ENCODE measurements around the gene SLAMF7. TPM values are rescaled to one million over a fixed set of nuclear protein-coding genes. Genes with fewer than 3 reads are reported as not detected.
A peak's percentile ranks its signal among the peaks of the same experiment; 100 is the strongest.

The SLAMF7 gene
- total and polyA plus RNA-seq, 2 experiments from 2014 or later = 0.11 TPM; not detected in 1

DNA sequence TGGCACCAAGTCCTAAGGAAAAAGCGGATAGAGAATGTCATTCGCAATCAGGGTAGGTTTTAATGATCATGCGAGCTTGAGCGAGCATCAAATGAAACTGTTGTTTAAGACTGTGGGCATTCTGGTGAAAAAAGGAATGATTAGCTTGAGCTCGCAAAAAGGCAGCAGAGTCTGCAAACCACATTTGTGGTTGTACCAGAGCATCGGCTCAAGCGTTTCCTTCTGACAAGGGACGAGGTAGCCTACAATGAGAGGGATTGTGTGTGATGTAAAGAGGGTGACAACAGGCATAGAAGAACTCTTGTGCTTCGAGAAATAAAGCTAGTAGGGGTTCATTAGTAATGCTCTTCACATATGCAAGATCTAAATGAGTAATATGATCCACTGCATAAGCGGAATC, 16.3 kb upstream of the SLAMF7 start (continued):
- TF ChIP-seq, protein P1, sequence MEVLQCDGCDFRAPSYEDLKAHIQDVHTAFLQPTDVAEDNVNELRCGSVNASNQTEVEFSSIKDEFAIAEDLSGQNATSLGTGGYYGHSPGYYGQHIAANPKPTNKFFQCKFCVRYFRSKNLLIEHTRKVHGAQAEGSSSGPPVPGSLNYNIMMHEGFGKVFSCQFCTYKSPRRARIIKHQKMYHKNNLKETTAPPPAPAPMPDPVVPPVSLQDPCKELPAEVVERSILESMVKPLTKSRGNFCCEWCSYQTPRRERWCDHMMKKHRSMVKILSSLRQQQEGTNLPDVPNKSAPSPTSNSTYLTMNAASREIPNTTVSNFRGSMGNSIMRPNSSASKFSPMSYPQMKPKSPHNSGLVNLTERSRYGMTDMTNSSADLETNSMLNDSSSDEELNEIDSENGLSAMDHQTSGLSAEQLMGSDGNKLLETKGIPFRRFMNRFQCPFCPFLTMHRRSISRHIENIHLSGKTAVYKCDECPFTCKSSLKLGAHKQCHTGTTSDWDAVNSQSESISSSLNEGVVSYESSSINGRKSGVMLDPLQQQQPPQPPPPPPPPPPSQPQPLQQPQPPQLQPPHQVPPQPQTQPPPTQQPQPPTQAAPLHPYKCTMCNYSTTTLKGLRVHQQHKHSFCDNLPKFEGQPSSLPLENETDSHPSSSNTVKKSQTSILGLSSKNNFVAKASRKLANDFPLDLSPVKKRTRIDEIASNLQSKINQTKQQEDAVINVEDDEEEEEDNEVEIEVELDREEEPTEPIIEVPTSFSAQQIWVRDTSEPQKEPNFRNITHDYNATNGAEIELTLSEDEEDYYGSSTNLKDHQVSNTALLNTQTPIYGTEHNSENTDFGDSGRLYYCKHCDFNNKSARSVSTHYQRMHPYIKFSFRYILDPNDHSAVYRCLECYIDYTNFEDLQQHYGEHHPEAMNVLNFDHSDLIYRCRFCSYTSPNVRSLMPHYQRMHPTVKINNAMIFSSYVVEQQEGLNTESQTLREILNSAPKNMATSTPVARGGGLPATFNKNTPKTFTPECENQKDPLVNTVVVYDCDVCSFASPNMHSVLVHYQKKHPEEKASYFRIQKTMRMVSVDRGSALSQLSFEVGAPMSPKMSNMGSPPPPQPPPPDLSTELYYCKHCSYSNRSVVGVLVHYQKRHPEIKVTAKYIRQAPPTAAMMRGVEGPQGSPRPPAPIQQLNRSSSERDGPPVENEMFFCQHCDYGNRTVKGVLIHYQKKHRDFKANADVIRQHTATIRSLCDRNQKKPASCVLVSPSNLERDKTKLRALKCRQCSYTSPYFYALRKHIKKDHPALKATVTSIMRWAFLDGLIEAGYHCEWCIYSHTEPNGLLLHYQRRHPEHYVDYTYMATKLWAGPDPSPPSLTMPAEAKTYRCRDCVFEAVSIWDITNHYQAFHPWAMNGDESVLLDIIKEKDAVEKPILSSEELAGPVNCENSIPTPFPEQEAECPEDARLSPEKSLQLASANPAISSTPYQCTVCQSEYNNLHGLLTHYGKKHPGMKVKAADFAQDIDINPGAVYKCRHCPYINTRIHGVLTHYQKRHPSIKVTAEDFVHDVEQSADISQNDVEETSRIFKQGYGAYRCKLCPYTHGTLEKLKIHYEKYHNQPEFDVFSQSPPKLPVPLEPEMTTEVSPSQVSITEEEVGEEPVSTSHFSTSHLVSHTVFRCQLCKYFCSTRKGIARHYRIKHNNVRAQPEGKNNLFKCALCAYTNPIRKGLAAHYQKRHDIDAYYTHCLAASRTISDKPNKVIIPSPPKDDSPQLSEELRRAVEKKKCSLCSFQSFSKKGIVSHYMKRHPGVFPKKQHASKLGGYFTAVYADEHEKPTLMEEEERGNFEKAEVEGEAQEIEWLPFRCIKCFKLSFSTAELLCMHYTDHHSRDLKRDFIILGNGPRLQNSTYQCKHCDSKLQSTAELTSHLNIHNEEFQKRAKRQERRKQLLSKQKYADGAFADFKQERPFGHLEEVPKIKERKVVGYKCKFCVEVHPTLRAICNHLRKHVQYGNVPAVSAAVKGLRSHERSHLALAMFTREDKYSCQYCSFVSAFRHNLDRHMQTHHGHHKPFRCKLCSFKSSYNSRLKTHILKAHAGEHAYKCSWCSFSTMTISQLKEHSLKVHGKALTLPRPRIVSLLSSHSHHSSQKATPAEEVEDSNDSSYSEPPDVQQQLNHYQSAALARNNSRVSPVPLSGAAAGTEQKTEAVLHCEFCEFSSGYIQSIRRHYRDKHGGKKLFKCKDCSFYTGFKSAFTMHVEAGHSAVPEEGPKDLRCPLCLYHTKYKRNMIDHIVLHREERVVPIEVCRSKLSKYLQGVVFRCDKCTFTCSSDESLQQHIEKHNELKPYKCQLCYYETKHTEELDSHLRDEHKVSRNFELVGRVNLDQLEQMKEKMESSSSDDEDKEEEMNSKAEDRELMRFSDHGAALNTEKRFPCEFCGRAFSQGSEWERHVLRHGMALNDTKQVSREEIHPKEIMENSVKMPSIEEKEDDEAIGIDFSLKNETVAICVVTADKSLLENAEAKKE (CRISPR knock-in tag; IDR thresholded peaks at IDR 0.05) = no peak
- TF ChIP-seq NANOG (IDR thresholded peaks at IDR 0.05; ENCODE audit: borderline replicate concordance) (no peak), EZH2 (IDR thresholded peaks at IDR 0.05; ENCODE audit: low read depth, unreplicated experiment) (no peak), ZNF331 (CRISPR knock-in tag; IDR thresholded peaks at IDR 0.05; ENCODE audit: low read depth) (no peak), POLR2AphosphoS5 (IDR thresholded peaks at IDR 0.05; ENCODE audit: low read depth) (no peak)
- TF ChIP-seq, protein P2, sequence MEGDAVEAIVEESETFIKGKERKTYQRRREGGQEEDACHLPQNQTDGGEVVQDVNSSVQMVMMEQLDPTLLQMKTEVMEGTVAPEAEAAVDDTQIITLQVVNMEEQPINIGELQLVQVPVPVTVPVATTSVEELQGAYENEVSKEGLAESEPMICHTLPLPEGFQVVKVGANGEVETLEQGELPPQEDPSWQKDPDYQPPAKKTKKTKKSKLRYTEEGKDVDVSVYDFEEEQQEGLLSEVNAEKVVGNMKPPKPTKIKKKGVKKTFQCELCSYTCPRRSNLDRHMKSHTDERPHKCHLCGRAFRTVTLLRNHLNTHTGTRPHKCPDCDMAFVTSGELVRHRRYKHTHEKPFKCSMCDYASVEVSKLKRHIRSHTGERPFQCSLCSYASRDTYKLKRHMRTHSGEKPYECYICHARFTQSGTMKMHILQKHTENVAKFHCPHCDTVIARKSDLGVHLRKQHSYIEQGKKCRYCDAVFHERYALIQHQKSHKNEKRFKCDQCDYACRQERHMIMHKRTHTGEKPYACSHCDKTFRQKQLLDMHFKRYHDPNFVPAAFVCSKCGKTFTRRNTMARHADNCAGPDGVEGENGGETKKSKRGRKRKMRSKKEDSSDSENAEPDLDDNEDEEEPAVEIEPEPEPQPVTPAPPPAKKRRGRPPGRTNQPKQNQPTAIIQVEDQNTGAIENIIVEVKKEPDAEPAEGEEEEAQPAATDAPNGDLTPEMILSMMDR (conservative IDR thresholded peaks at IDR 0.05; ENCODE audit: low read depth in 2 of 2) = no peak

DNA sequence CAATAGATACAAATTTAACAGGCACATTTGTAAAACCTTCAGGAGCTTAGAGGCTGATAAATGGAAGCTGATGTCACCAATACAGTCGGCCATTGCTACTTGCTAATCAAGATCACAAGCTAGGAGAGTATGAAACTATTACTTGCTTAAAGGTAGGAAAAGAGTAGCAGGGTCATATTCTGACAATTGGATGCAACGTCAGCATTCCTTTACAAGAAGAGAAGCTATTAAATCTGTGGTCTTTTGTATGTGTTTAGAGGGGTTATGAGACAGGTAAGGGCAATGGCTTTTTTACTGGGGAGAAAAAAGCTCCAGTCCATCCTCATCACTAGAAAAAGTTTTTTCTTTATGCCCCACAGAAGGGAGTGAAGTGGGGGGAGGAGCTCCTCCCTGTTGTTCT, 15.7 kb upstream of the SLAMF7 start:
- no peak overlapping the region for H3K27ac ChIP-seq (ENCODE audit: low read depth)
- H3K4me3 ChIP-seq = no peak overlapping the region
- peaks cover 11% of the 10 kb centered on the region; the same call in 2 of the 3 replicates for H3K4me1 Mint-ChIP-seq
- no peaks in the 10 kb centered on the region for H4K20me1 ChIP-seq (replicated peaks; ENCODE audit: insufficient read depth)
- ATAC-seq (no peak), DNase-seq (ENCODE audit: low spot score) (no peak)
- peak overlapping the region; percentile 79; the same call in 1 of the 2 replicates for H2AFZ ChIP-seq
- peaks cover 24% of the 10 kb centered on the region for H3K4me1 ChIP-seq (ENCODE audit: insufficient read depth)
- H3F3A ChIP-seq (replicated peaks; ENCODE audit: low read depth) = no peaks in the 10 kb centered on the region
- H3K27me3 ChIP-seq (ENCODE audit: insufficient read depth) = no peaks in the 10 kb centered on the region
- H3K9me3 Mint-ChIP-seq = peaks cover 10% of the 10 kb centered on the region; the same call in 2 of the 3 replicates
- H3K36me3 ChIP-seq (ENCODE audit: insufficient read depth) = no peaks in the 10 kb centered on the region
- no peaks in the 10 kb centered on the region for H3K27me3 Mint-ChIP-seq (ENCODE audit: insufficient read depth, low read depth, poor library complexity)
- H3K9me2 ChIP-seq (ENCODE audit: insufficient read depth) = 0 out of 2 replicates have a peak, but pooled peaks cover under 1% of the 10 kb centered on the region
- H3K79me2 ChIP-seq (replicated peaks; ENCODE audit: insufficient read depth) = no peaks in the 10 kb centered on the region
- peaks cover 9% of the 10 kb centered on the region; the same call in 2 of the 3 replicates for H3K36me3 Mint-ChIP-seq (ENCODE audit: low read depth)
- no peak overlapping the region for H3K27ac Mint-ChIP-seq
- no peak overlapping the region for H3K4me3 Mint-ChIP-seq
- H3K4me2 ChIP-seq = 0 out of 2 replicates have a peak overlapping the region, but pooled peaks have one; percentile 30
- no peak for TF ChIP-seq CREB1 (CRISPR knock-in tag; IDR thresholded peaks at IDR 0.05; ENCODE audit: low read depth)
- TF ChIP-seq, protein P3, sequence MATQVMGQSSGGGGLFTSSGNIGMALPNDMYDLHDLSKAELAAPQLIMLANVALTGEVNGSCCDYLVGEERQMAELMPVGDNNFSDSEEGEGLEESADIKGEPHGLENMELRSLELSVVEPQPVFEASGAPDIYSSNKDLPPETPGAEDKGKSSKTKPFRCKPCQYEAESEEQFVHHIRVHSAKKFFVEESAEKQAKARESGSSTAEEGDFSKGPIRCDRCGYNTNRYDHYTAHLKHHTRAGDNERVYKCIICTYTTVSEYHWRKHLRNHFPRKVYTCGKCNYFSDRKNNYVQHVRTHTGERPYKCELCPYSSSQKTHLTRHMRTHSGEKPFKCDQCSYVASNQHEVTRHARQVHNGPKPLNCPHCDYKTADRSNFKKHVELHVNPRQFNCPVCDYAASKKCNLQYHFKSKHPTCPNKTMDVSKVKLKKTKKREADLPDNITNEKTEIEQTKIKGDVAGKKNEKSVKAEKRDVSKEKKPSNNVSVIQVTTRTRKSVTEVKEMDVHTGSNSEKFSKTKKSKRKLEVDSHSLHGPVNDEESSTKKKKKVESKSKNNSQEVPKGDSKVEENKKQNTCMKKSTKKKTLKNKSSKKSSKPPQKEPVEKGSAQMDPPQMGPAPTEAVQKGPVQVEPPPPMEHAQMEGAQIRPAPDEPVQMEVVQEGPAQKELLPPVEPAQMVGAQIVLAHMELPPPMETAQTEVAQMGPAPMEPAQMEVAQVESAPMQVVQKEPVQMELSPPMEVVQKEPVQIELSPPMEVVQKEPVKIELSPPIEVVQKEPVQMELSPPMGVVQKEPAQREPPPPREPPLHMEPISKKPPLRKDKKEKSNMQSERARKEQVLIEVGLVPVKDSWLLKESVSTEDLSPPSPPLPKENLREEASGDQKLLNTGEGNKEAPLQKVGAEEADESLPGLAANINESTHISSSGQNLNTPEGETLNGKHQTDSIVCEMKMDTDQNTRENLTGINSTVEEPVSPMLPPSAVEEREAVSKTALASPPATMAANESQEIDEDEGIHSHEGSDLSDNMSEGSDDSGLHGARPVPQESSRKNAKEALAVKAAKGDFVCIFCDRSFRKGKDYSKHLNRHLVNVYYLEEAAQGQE (IDR thresholded peaks at IDR 0.05; ENCODE audit: unreplicated experiment) = no peak
- TF ChIP-seq ZNF331 (CRISPR knock-in tag; IDR thresholded peaks at IDR 0.05; ENCODE audit: low read depth) = no peak
- TF ChIP-seq EZH2phosphoT487 (IDR thresholded peaks at IDR 0.05; ENCODE audit: unreplicated experiment) = no peak
- TF ChIP-seq STAT1 (IDR thresholded peaks at IDR 0.05; ENCODE audit: unreplicated experiment) = no peak
- no peak for TF ChIP-seq ZNF114 (CRISPR knock-in tag; IDR thresholded peaks at IDR 0.05)
- no peak for TF ChIP-seq NANOG (IDR thresholded peaks at IDR 0.05; ENCODE audit: borderline replicate concordance)
- TF ChIP-seq, protein P2 (conservative IDR thresholded peaks at IDR 0.05; ENCODE audit: low read depth in 2 of 2) = no peak
- no peak for TF ChIP-seq POLR2AphosphoS5 (IDR thresholded peaks at IDR 0.05; ENCODE audit: low read depth)
